Skeletal muscle tissue (tissue), 4 donors: ENCODE data around the gene TBC1D26. TPM values are rescaled to one million over a fixed set of nuclear protein-coding genes. Genes with fewer than 3 reads are reported as not detected.
"Not testable (repeated sequence)": the region's sequence is repeated elsewhere in the genome, so short reads cannot be mapped to it uniquely, and the experiment has no call there.

Experiments
- H3K27ac ChIP-seq: one replicate; pipeline ENCODE4 v1.7.0; 2013; ENCODE audit warnings: mild to moderate bottlenecking, low read depth, low read length, inconsistent platforms
- H3K27me3 ChIP-seq, 3 donors: one replicate each; pipeline ENCODE4 v1.7.0; 2013; ENCODE audit warnings: low read length in 3 of 3; ENCODE audit not compliant: control insufficient read depth in 3 of 3, insufficient read depth in 3 of 3
- H3K36me3 ChIP-seq, 3 donors: one replicate each; pipeline ENCODE4 v1.7.0; 2013; ENCODE audit warnings: low read length in 3 of 3; ENCODE audit not compliant: control insufficient read depth in 3 of 3, insufficient read depth in 3 of 3
- H3K4me1 ChIP-seq, 3 donors: one replicate each; pipeline ENCODE4 v1.7.0; 2013; ENCODE audit warnings: low read length in 3 of 3, mild to moderate bottlenecking in 3 of 3; ENCODE audit not compliant: control insufficient read depth in 3 of 3, insufficient read depth in 3 of 3
- H3K4me3 ChIP-seq, 3 donors: one replicate each; pipeline ENCODE4 v1.7.0; 2013; ENCODE audit warnings: low read length in 3 of 3
- H3K9ac ChIP-seq, 3 donors: one replicate each; pipeline ENCODE4 v1.7.0; 2013; ENCODE audit warnings: low read length in 3 of 3, mild to moderate bottlenecking in 3 of 3, moderate library complexity in 2 of 3, low read depth in 1 of 3
- H3K9me3 ChIP-seq, 3 donors: one replicate each; pipeline ENCODE4 v1.7.0; 2013; ENCODE audit warnings: low read length in 3 of 3; ENCODE audit not compliant: control insufficient read depth in 3 of 3
- total RNA-seq: library from RNA; depleted of rRNA; stranded (reverse); fragments of >200 nt; gene quantifications from one replicate; pipeline ENCODE4 v1.2.3, GENCODE V29; 2014
- donor health status: Osteomylitis.

TBC1D26 gene
- total RNA-seq, 1 donor from 2014 or later, result 1.6 TPM

GRCh38 chr17:15716601-15717563 is 15.2 kb upstream of the TBC1D26 start:
- H3K4me1 ChIP-seq, H3K36me3 ChIP-seq, H3K9ac ChIP-seq, H3K9me3 ChIP-seq, H3K27ac ChIP-seq, H3K27me3 ChIP-seq: not testable (repeated sequence)
- H3K4me3 ChIP-seq, result peak overlapping the region in 1 of 3 donors; percentile 41

- not testable (repeated sequence) for H3K27ac ChIP-seq, H3K9me3 ChIP-seq, H3K36me3 ChIP-seq, H3K9ac ChIP-seq, H3K4me3 ChIP-seq, H3K4me1 ChIP-seq, H3K27me3 ChIP-seq
These were observed 1.5 kb upstream of the TBC1D26 start for GRCh38 chr17:15730535-15730934.

- H3K4me1 ChIP-seq, H3K27ac ChIP-seq, H3K9ac ChIP-seq, H3K9me3 ChIP-seq, H3K36me3 ChIP-seq, H3K4me3 ChIP-seq, H3K27me3 ChIP-seq: not testable (repeated sequence)
These were observed 1.2 kb downstream of the TBC1D26 start for GRCh38 chr17:15733174-15733789.

- H3K27me3 ChIP-seq, H3K27ac ChIP-seq, H3K4me3 ChIP-seq, H3K36me3 ChIP-seq, H3K9me3 ChIP-seq, H3K9ac ChIP-seq, H3K4me1 ChIP-seq: not testable (repeated sequence)
These were observed 4.5 kb downstream of the TBC1D26 start for GRCh38 chr17:15736578-15736977.

GRCh38 chr17:15738066-15738465 is 6.0 kb downstream of the TBC1D26 start:
- H3K36me3 ChIP-seq, result no peaks in the 10 kb centered on the region
- H3K9ac ChIP-seq, result no peak overlapping the region
- no peak overlapping the region for H3K4me3 ChIP-seq
- no peaks in the 10 kb centered on the region for H3K4me1 ChIP-seq
- peaks cover 0 to 3% (median 0%) of the 10 kb centered on the region in 3 donors for H3K27me3 ChIP-seq
- H3K27ac ChIP-seq, result no peak overlapping the region
- no peaks in the 10 kb centered on the region for H3K9me3 ChIP-seq

GRCh38 chr17:15739259-15739658 is 7.2 kb downstream of the TBC1D26 start:
- not testable (repeated sequence) for H3K27ac ChIP-seq, H3K9ac ChIP-seq, H3K9me3 ChIP-seq, H3K4me3 ChIP-seq, H3K4me1 ChIP-seq, H3K36me3 ChIP-seq, H3K27me3 ChIP-seq

- H3K27me3 ChIP-seq, H3K36me3 ChIP-seq, H3K9me3 ChIP-seq, H3K9ac ChIP-seq, H3K4me1 ChIP-seq, H3K27ac ChIP-seq, H3K4me3 ChIP-seq: not testable (repeated sequence)
These were observed 8.0 kb downstream of the TBC1D26 start for GRCh38 chr17:15740041-15740440.

- H3K9me3 ChIP-seq, result no peaks in the 10 kb centered on the region
- H3K36me3 ChIP-seq, result no peaks in the 10 kb centered on the region
- no peak overlapping the region for H3K27ac ChIP-seq
- no peak overlapping the region for H3K9ac ChIP-seq
- peaks cover 0 to 3% (median 0%) of the 10 kb centered on the region in 3 donors for H3K27me3 ChIP-seq
- H3K4me1 ChIP-seq, result no peaks in the 10 kb centered on the region
- no peak overlapping the region for H3K4me3 ChIP-seq
These were observed 8.6 kb downstream of the TBC1D26 start for GRCh38 chr17:15740570-15741120.

- H3K9ac ChIP-seq, result no peak overlapping the region
- H3K36me3 ChIP-seq, result no peaks in the 10 kb centered on the region
- peaks cover 0 to 3% (median 0%) of the 10 kb centered on the region in 3 donors for H3K27me3 ChIP-seq
- no peaks in the 10 kb centered on the region for H3K9me3 ChIP-seq
- no peak overlapping the region for H3K27ac ChIP-seq
- H3K4me3 ChIP-seq, result no peak overlapping the region
- no peaks in the 10 kb centered on the region for H3K4me1 ChIP-seq
These were observed 9.5 kb downstream of the TBC1D26 start for GRCh38 chr17:15741624-15742023.
